GM19395 (cell line): ENCODE data around the gene AK5.

Source experiments
- ATAC-seq: cut with Tn5 transposase; IDR thresholded peaks from one replicate; pipeline ENCODE4 v1.9.1; 2021; ENCODE audit warnings: mild to moderate bottlenecking, moderate library complexity; ENCODE audit not compliant: unreplicated experiment

Gene AK5, protein sequence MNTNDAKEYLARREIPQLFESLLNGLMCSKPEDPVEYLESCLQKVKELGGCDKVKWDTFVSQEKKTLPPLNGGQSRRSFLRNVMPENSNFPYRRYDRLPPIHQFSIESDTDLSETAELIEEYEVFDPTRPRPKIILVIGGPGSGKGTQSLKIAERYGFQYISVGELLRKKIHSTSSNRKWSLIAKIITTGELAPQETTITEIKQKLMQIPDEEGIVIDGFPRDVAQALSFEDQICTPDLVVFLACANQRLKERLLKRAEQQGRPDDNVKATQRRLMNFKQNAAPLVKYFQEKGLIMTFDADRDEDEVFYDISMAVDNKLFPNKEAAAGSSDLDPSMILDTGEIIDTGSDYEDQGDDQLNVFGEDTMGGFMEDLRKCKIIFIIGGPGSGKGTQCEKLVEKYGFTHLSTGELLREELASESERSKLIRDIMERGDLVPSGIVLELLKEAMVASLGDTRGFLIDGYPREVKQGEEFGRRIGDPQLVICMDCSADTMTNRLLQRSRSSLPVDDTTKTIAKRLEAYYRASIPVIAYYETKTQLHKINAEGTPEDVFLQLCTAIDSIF

DNA sequence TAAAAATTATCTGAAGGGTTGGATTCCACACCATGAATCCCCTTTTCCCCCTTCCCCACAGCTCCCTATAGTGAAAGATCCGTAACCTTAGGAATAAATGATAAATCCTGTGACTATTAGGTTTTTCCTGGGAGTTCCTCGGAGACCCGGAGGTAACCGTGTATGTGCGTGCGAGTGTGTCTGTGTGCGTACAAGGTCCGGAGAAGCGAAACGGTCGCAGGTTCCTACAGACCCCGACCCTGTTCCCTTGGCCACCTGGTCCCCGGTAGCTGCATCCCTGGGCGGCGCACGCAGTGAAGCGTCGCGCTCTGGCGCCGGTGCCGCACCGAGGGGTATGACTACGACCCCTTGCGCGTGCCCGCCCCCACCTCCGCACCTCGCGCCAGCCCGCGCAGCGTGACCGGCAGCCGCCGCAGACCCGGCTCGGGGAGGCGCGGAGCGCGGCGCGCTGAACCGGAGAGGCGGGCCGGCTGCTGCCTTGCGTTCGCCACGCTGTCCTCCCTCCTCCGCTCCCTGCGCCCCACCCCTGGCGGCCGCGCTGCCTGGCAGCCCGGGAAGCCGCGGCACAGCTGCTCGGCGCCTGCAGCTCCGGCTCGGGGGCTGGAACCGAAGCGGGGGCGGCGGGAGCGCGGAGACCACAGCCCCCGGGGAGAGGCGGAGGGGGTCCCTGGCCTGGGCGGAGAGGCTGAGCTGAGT, at the start of gene AK5:
Gene AK5 (plus strand): TSS at position 529 of the 696 bp plus-strand sequence. CDS start 295 bp downstream, outside the sequence.
- peak; percentile 57 for ATAC-seq

- no peak for ATAC-seq
Measured at GRCh38 chr1:77232829-77233228, 49.0 kb upstream of the AK5 start.

GRCh38 chr1:77234096-77234495, 47.7 kb upstream of the AK5 start:
- ATAC-seq = no peak

- ATAC-seq = no peak
Measured at GRCh38 chr1:77234943-77235342, 46.9 kb upstream of the AK5 start.

GRCh38 chr1:77238462-77238861, 43.4 kb upstream of the AK5 start:
- ATAC-seq = no peak

- no peak for ATAC-seq
Measured at GRCh38 chr1:77239311-77239710, 42.5 kb upstream of the AK5 start.

- no peak for ATAC-seq
Measured at GRCh38 chr1:77245830-77246229, 36.0 kb upstream of the AK5 start.

DNA sequence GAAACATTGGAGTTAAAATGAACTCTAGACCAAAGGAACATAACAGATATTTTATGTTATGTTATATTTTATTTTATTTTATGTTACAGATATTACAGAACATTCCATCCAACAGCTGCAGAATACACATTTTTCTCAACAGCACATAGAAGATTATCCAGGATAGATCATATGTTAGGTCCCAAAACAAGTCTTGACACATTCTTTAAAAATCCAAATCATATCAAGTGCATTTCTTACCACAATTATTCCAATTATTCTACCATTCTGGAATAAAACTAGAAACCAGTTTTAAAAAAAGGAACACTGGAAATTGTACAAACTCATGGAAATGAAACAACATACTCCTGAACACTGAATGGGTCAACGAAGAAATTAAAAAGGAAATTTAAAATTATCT, 31.7 kb upstream of the AK5 start:
- ATAC-seq = no peak

DNA sequence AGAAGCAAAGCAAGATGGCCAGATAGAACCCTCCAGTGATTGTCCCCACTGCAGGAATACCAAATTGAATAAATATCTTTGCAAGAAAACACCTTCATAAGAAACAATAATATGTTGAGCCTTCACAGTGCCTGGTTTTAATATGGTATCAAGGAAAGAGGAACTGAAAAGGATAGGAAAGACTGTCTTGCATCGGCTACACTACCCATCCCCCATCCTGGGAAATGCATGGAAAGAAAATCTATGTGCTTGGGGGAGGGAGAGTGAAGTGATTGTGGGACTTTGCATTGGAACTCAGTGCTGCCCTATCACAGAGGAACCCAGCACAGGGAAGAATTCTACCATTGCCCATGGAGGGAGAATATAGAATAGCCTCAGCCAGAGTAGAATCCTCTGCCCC, 28.6 kb upstream of the AK5 start:
- no peak for ATAC-seq

DNA sequence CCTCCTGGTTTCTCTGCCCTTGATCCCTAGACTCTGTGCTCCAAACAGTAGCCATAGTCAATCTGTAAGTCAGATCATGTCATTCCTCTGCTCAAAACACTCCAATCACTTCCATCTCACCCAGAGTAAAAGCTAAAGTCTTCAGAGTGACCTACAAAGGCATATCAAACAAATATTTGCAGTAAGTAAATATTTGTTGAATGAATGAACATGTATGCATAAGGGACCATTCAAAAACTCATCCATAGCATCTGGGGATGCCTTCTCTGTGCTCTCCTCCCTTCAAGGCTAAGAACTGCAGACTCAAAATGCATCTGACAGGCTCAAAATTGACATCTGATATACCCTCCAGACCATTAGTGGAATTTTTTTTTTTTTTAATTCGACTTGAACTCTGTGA, 18.1 kb upstream of the AK5 start:
- no peak for ATAC-seq

GRCh38 chr1:77265180-77265579, 16.6 kb upstream of the AK5 start:
- ATAC-seq = no peak

GRCh38 chr1:77267035-77267434, 14.8 kb upstream of the AK5 start:
- no peak for ATAC-seq

DNA sequence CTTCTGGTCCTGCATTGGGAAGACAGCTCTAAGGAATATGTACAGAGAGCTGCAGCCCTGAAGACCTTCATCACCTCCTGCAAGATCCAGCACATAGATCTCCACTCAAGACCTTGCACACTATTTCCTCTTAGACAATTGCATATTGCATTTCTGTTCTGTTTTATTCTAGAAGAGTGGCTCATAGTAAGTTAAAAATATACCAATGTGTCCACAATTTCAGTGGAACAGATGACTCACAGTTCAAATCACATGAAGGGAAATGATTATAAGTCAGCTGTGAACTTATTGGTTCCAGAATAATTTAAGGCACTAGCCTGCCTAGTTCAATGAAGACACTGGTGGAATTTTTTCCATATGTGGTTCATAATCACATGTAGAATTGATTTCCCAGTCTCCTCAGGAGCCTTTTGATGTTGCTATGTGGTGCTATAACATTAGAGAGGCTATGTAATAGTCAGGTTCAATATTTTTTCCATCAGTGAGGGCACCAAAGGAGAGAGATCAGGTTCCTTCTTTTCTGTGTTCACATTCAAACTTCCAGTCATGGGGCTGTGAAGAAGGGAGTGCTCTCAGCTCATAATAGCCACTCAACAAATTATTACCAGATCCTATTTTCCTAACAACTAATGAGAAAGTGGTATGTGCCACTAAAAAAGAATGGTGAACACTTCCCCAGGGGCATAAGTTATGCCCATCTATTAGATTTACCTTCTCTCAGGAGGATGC, 9.8 kb upstream of the AK5 start:
- ATAC-seq = no peak

- no peak for ATAC-seq
Measured at GRCh38 chr1:77273891-77274290, 7.9 kb upstream of the AK5 start.

- no peak for ATAC-seq
Measured at GRCh38 chr1:77275194-77275593, 6.6 kb upstream of the AK5 start.

- ATAC-seq = no peak
Measured at GRCh38 chr1:77276941-77277340, 4.9 kb upstream of the AK5 start.

GRCh38 chr1:77279929-77280328, 1.9 kb upstream of the AK5 start:
- no peak for ATAC-seq

- no peak for ATAC-seq
Measured at GRCh38 chr1:77280962-77281361, 857 bp upstream of the AK5 start.

GRCh38 chr1:77282187-77282865, 507 bp downstream of the AK5 start:
- ATAC-seq = peak; percentile 47

DNA sequence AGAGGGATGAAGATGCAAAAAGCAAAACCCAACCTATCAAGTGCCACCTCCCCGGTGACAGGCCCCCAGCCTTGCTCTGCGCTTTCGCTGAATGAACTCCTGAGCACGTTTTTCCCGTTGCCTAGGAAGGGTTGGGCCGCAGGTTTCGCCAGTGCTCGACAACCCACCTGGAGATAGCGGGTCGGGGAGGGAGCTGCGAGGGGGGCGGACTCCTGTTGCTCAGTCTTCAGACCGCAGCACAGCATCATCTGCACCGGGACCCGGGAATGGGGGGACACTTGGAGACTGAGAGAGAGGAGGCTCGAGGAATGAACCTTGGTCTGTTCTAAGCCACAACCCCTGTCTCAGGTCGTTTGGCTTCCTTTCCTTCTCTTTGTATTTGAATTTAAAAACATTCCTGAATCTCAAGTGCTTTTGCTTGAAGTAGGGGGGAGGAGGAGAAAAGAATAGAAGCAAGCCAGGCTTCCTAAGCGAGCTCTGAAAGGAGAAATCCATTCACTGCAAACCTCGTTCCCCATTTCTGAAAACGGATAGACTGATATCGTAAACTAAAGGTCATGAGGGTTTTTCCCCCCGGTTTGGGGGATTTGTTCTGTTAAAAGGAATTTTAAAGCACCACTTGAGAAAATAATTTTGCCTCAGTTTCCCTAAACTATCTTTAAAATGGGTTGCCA, 1.2 kb downstream of the AK5 start:
- ATAC-seq = no peak
